Stomach (tissue), 4 donors: ENCODE measurements around the gene STXBP2.

Experiments used
- EP300 ChIP-seq: sonication (generic); formaldehyde crosslinking; IDR thresholded peaks from one replicate; pipeline ENCODE4 v1.6.1; 2017; ENCODE audit warnings: antibody characterized with exemption
- POLR2AphosphoS5 ChIP-seq, 3 donors: sonication (generic); formaldehyde crosslinking; IDR thresholded peaks; one replicate each; pipeline ENCODE4 v1.6.1; 2016; ENCODE audit warnings: antibody characterized with exemption in 3 of 3
- TF ChIP-seq, protein P1 (sequence below), 7 experiments: fragments of 450-650 bp in 4 of 7; fragments of 200-600 bp in 3 of 7; sonication (generic) in 3 of 7; IDR thresholded peaks; one replicate each; pipeline ENCODE4 v1.5.1; 2016 to 2019; ENCODE audit warnings: antibody characterized with exemption in 7 of 7, control low read depth in 2 of 7, mild to moderate bottlenecking in 1 of 7

DNA sequence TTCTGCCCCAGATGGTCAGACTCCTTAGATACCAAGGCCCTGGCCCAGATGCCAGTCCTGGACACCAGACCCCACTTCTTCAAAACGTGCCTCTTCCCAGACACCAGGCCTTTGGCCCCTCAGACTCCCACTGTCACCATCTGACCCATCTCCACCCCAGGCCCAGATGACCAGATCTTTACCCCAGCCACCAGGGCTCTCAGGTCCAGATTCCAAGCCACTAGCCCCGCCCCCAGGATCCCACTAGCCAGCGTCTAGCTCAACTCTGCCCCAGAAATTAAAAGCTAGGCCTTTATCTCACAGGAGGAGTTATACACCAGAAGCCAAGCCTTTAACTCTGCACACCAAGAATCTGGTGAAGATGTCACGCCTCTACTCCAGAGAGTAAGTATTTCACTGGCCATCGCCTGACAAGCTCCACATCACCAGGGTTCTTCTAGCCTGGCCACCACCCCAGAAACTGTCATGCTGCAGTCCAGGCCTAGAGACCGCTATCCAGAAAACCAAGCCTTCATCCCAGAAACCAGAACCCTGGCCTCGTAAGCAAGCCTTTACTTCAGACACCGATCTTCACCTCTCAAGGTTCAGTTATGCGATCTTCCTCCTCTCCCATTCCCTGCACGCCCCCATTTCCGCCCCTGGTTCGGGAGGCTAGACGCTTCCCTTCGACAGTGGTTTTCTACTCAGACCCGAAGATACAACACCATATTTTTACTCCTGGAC lies 8.2 kb upstream of the STXBP2 start:
- TF ChIP-seq POLR2AphosphoS5 (IDR thresholded peaks at IDR 0.05) (no peak), EP300 (no peak)
- TF ChIP-seq, protein P1, sequence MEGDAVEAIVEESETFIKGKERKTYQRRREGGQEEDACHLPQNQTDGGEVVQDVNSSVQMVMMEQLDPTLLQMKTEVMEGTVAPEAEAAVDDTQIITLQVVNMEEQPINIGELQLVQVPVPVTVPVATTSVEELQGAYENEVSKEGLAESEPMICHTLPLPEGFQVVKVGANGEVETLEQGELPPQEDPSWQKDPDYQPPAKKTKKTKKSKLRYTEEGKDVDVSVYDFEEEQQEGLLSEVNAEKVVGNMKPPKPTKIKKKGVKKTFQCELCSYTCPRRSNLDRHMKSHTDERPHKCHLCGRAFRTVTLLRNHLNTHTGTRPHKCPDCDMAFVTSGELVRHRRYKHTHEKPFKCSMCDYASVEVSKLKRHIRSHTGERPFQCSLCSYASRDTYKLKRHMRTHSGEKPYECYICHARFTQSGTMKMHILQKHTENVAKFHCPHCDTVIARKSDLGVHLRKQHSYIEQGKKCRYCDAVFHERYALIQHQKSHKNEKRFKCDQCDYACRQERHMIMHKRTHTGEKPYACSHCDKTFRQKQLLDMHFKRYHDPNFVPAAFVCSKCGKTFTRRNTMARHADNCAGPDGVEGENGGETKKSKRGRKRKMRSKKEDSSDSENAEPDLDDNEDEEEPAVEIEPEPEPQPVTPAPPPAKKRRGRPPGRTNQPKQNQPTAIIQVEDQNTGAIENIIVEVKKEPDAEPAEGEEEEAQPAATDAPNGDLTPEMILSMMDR (IDR thresholded peaks at IDR 0.05), result no peak
